A549 (cell line): ENCODE results near the gene POLD2. TPM values are rescaled to one million over a fixed set of nuclear protein-coding genes. Genes with fewer than 3 reads are reported as not detected.

Experiments
- ATAC-seq, 2 experiments: fragments of 200-7000 bp in 1 of 2; fragments of >200 bp in 1 of 2; cut with Nextera tagmentation in 1 of 2; cut with Tn5 transposase in 1 of 2; 3 replicates each; pipeline versions ENCODE4 v1.8.0 to v1.9.1; 2018 to 2020; ENCODE audit warnings: mild to moderate bottlenecking in 1 of 2, moderate library complexity in 1 of 2
- CTCF ChIA-PET: fragments of 300-600 bp; sonication (Branson Sonifier 250); formaldehyde crosslinking; extraction: SDS; loops from one replicate; lab custom pipeline; 2021; ENCODE audit warnings: antibody characterized with exemption, inconsistent platforms; lab: Yijun Ruan, JAX
- POLR2A ChIA-PET: fragments of 350-600 bp; formaldehyde crosslinking; extraction: SDS; loops from one replicate; lab custom pipeline; 2021; ENCODE audit warnings: antibody characterized with exemption, inconsistent platforms; lab: Yijun Ruan, JAX
- DNase-seq, 2 experiments: peaks; one replicate each; pipeline versions ENCODE4 v3.0.0 to v3.0.0-alpha.2; 2011 to 2016; ENCODE audit warnings: low read depth in 1 of 2, low spot score in 1 of 2
- FAIRE-seq: peaks from 2 replicates; lab custom pipeline; 2011; peaks lifted over from hg19 to GRCh38; lab: Jason Lieb, UNC
- H3K27ac ChIP-seq, 2 experiments: fragments of >200 bp; sonication (Bioruptor Twin); formaldehyde crosslinking; 3 replicates each; pipeline ENCODE4 v1.5.1; 2016 to 2017
- H3K4me1 ChIP-seq: fragments of >200 bp; sonication (Bioruptor Twin); formaldehyde crosslinking; 3 replicates; pipeline ENCODE4 v1.6.1; 2016
- H3K4me2 ChIP-seq: fragments of >200 bp; sonication (Bioruptor Twin); formaldehyde crosslinking; 3 replicates; pipeline ENCODE4 v1.6.1; 2016
- H3K4me3 ChIP-seq: fragments of >200 bp; sonication (Bioruptor Twin); formaldehyde crosslinking; 3 replicates; pipeline ENCODE4 v1.5.1; 2016
- H3K9me3 ChIP-seq: fragments of >200 bp; sonication (Bioruptor Twin); formaldehyde crosslinking; 3 replicates; pipeline ENCODE4 v1.6.1; 2016
- BCL3 ChIP-seq: fragments of >200 bp; sonication (Bioruptor Twin); formaldehyde crosslinking; IDR thresholded peaks from 3 replicates; pipeline ENCODE4 v1.6.1; 2016
- BHLHE40 ChIP-seq: IDR thresholded peaks from 2 replicates; pipeline ENCODE4 v1.6.1; 2012; ENCODE audit warnings: low read depth, low read length, inconsistent platforms
- CBX2 ChIP-seq: fragments of 200-600 bp; sonication (generic); IDR thresholded peaks from 2 replicates; pipeline ENCODE4 v1.6.1; 2016; ENCODE audit warnings: low read depth, mild to moderate bottlenecking, borderline replicate concordance
- CBX8 ChIP-seq: fragments of 200-600 bp; sonication (generic); IDR thresholded peaks from 2 replicates; pipeline ENCODE4 v1.6.1; 2016
- CHD2 ChIP-seq: fragments of 150-350 bp; IDR thresholded peaks from 2 replicates; pipeline ENCODE4 v1.6.1; 2014; ENCODE audit warnings: low read length; ENCODE audit not compliant: partially characterized antibody
- CTCF ChIP-seq: fragments of >200 bp; sonication (Bioruptor Twin); formaldehyde crosslinking; IDR thresholded peaks from 3 replicates; pipeline ENCODE4 v1.5.1; 2016
- EHF ChIP-seq: fragments of 250-450 bp; sonication (Bioruptor Pico); IDR thresholded peaks from 2 replicates; pipeline ENCODE4 v1.5.0; 2020; ENCODE audit warnings: mild to moderate bottlenecking
- EHMT2 ChIP-seq: fragments of 200-600 bp; sonication (generic); IDR thresholded peaks from 2 replicates; pipeline ENCODE4 v1.6.1; 2016; ENCODE audit warnings: antibody characterized with exemption, low read depth, mild to moderate bottlenecking, moderate library complexity
- EP300 ChIP-seq, 2 experiments: fragments of >200 bp; sonication (Bioruptor Twin); formaldehyde crosslinking; IDR thresholded peaks; 2 replicates in 1 of 2; 3 replicates in 1 of 2; pipeline ENCODE4 v1.6.1; 2016 to 2017
- FOSL2 ChIP-seq, 2 experiments: fragments of 450-650 bp in 1 of 2; fragments of >200 bp in 1 of 2; sonication (Bioruptor Twin) in 1 of 2; formaldehyde crosslinking; IDR thresholded peaks; 2 replicates each; pipeline versions ENCODE4 v1.5.0 to v1.6.1; 2016 to 2020; ENCODE audit warnings: mild to moderate bottlenecking in 1 of 2, moderate library complexity in 1 of 2
- FOXS1 ChIP-seq: fragments of 250-450 bp; sonication (Bioruptor Pico); IDR thresholded peaks from 2 replicates; pipeline ENCODE4 v1.5.0; 2020; ENCODE audit warnings: mild to moderate bottlenecking, moderate library complexity
- GATA3 ChIP-seq: IDR thresholded peaks from 2 replicates; pipeline ENCODE4 v1.6.1; 2012; ENCODE audit warnings: borderline replicate concordance
- HDAC2 ChIP-seq: fragments of 200-600 bp; sonication (generic); IDR thresholded peaks from 2 replicates; pipeline ENCODE4 v1.6.1; 2016
- HMGXB4 ChIP-seq: fragments of 250-450 bp; sonication (Bioruptor Pico); IDR thresholded peaks from 2 replicates; pipeline ENCODE4 v1.5.0; 2021; ENCODE audit warnings: mild to moderate bottlenecking, moderate library complexity, borderline replicate concordance
- HOXB5 ChIP-seq: fragments of 250-450 bp; sonication (Bioruptor Pico); IDR thresholded peaks from 2 replicates; pipeline ENCODE4 v1.5.0; 2020; ENCODE audit warnings: mild to moderate bottlenecking, moderate library complexity
- JUN ChIP-seq, 2 experiments: fragments of >200 bp; sonication (Bioruptor Twin); formaldehyde crosslinking; IDR thresholded peaks; 2 replicates in 1 of 2; 3 replicates in 1 of 2; pipeline ENCODE4 v1.6.1; 2016 to 2017
- JUNB ChIP-seq: fragments of >200 bp; sonication (Bioruptor Twin); formaldehyde crosslinking; IDR thresholded peaks from 2 replicates; pipeline ENCODE4 v1.6.1; 2016
- KDM1A ChIP-seq: fragments of 200-600 bp; sonication (generic); IDR thresholded peaks from 2 replicates; pipeline ENCODE4 v1.6.1; 2016; ENCODE audit warnings: low read depth, mild to moderate bottlenecking
- MAFK ChIP-seq: fragments of 450-650 bp; IDR thresholded peaks from 2 replicates; pipeline ENCODE4 v1.6.1; 2014; ENCODE audit not compliant: partially characterized antibody
- MAX ChIP-seq: IDR thresholded peaks from 2 replicates; pipeline ENCODE4 v1.6.1; 2012
- MAZ ChIP-seq: fragments of 150-350 bp; IDR thresholded peaks from 2 replicates; pipeline ENCODE4 v1.6.1; 2014; ENCODE audit warnings: antibody characterized with exemption, low read depth, low read length, borderline replicate concordance
- MYC ChIP-seq: IDR thresholded peaks from 2 replicates; pipeline ENCODE4 v1.6.1; 2012; ENCODE audit warnings: mild to moderate bottlenecking, inconsistent platforms, low read length, improper control_type of control experiment, borderline replicate concordance
- NFE2L2 ChIP-seq: fragments of 150-350 bp; conservative IDR thresholded peaks from 2 replicates; pipeline ENCODE4 v1.6.1; 2014; ENCODE audit warnings: low read length
- PHF8 ChIP-seq: fragments of 200-600 bp; sonication (generic); IDR thresholded peaks from 2 replicates; pipeline ENCODE4 v1.6.1; 2016; ENCODE audit warnings: low read depth, mild to moderate bottlenecking, antibody characterized with exemption, moderate library complexity, borderline replicate concordance
- POLR2A ChIP-seq: IDR thresholded peaks from 2 replicates; pipeline ENCODE4 v1.6.1; 2012; ENCODE audit warnings: mild to moderate bottlenecking, low read length
- POLR2AphosphoS2 ChIP-seq: conservative IDR thresholded peaks from 2 replicates; pipeline ENCODE4 v1.6.1; 2012; ENCODE audit warnings: low read length, improper control_type of control experiment, inconsistent platforms
- RNF2 ChIP-seq: fragments of 200-600 bp; sonication (generic); IDR thresholded peaks from 2 replicates; pipeline ENCODE4 v1.6.1; 2016; ENCODE audit warnings: low read depth, mild to moderate bottlenecking, antibody characterized with exemption, moderate library complexity, borderline replicate concordance
- ZFP36 ChIP-seq: fragments of 450-650 bp; IDR thresholded peaks from 2 replicates; pipeline ENCODE4 v1.6.1; 2014; ENCODE audit warnings: borderline replicate concordance; ENCODE audit not compliant: partially characterized antibody
- WGBS: methylation state at CpG from one replicate; pipeline ENCODE4 v1.1.6; 2017; ENCODE audit errors: missing lambda C conversion rate; 5-methylcytosine and 5-hydroxymethylcytosine counted together
- polyA plus RNA-seq, 4 experiments: library from polyadenylated mRNA; depleted of rRNA in 3 of 4; stranded (reverse); fragments of >200 nt; fragmentation: RNase III in 1 of 4; extraction: RNeasy Plus Mini Kit Qiagen cat#74134 plus additional on column Dnase treatment in 1 of 4; gene quantifications; 2 replicates in 3 of 4; 3 replicates in 1 of 4; pipeline ENCODE4 v1.2.3, GENCODE V29; 2011 to 2017

The POLD2 gene
- polyA plus RNA-seq, 2 of the 4 experiments (the other 2 are of a cell fraction): 126 to 138 TPM

- Histone ChIP-seq H3K4me2 (no peak overlapping the region), H3K27ac (no peak overlapping the region)
- no peak for ATAC-seq
- TF ChIP-seq NFE2L2 (no peak), POLR2A (no peak), HOXB5 (CRISPR knock-in tag) (no peak)
- TF ChIP-seq, all 56 proteins: peak for 0
- ChIA-PET POLR2A (no interaction called here), CTCF (no interaction called here)
- no peaks in the 10 kb centered on the region for H3K4me1 ChIP-seq
- no peak for FAIRE-seq
- H3K9me3 ChIP-seq: no peaks in the 10 kb centered on the region
- 65% methylated on average over 5 of the region's 5 CpGs for WGBS
- H3K4me3 ChIP-seq: no peak overlapping the region
- no peak for DNase-seq
Measured at GRCh38 chr7:44159824-44160630, 36.7 kb upstream of the POLD2 start.

GRCh38 chr7:44158873-44159631, 35.7 kb upstream of the POLD2 start:
- 78% methylated on average over 10 of the region's 12 CpGs for WGBS
- Histone ChIP-seq H3K4me3 (no peak overlapping the region), H3K9me3 (no peaks in the 10 kb centered on the region), H3K4me1 (no peaks in the 10 kb centered on the region), H3K4me2 (no peak overlapping the region), H3K27ac (no peak overlapping the region)
- no peak for ATAC-seq
- ChIA-PET CTCF (interaction anchor here (0.7 kb wide), 1 partner anchor 12 kb away, joined by 3 read pairs; no protein-coding TSS in a partner anchor), POLR2A (no interaction called here)
- TF ChIP-seq JUNB (no peak), MYC (no peak), RNF2 (no peak), MAFK (no peak), POLR2A (no peak), CHD2 (no peak), EP300 (IDR thresholded peaks at IDR 0.05) (no peak), EHMT2 (no peak), EHF (no peak), GATA3 (no peak), CTCF (no peak), PHF8 (no peak), ZFP36 (no peak), MAX (no peak), CBX8 (no peak), FOXS1 (CRISPR knock-in tag) (no peak), POLR2AphosphoS2 (no peak), KDM1A (no peak)
- no peak for DNase-seq
- no peak for FAIRE-seq

- WGBS: 59% methylated on average over 6 of the region's 10 CpGs
- ATAC-seq: no peak
- no peak for TF ChIP-seq BCL3
- TF ChIP-seq BHLHE40: no peak
- no peak for TF ChIP-seq MAFK
- no peak for TF ChIP-seq NFE2L2
- TF ChIP-seq HMGXB4 (CRISPR knock-in tag): no peak
- no peak for TF ChIP-seq FOSL2 (IDR thresholded peaks at IDR 0.05)
- no peak for TF ChIP-seq FOSL2 (CRISPR knock-in tag; IDR thresholded peaks at IDR 0.05)
- TF ChIP-seq CBX2: no peak
- no peak for TF ChIP-seq KDM1A
- TF ChIP-seq JUN (IDR thresholded peaks at IDR 0.05): no peak
- no peak for TF ChIP-seq MAZ
- no peak for TF ChIP-seq HDAC2
Measured at GRCh38 chr7:44158096-44158872, 34.9 kb upstream of the POLD2 start.

More at GRCh38 chr7:44158096-44158872, 34.9 kb upstream of the POLD2 start:
- FAIRE-seq: no peak
- no peak for DNase-seq
- POLR2A ChIA-PET: no interaction called here
- no peaks in the 10 kb centered on the region for H3K9me3 ChIP-seq
- no peak overlapping the region for H3K4me2 ChIP-seq
- no peak overlapping the region for H3K4me3 ChIP-seq
- CTCF ChIA-PET: interaction anchor here (0.5 to 1.2 kb wide), 3 partner anchors 12 to 38 kb away, joined by 3 read pairs; no protein-coding TSS in a partner anchor
- H3K4me1 ChIP-seq: no peaks in the 10 kb centered on the region
- H3K27ac ChIP-seq: no peak overlapping the region
